Panc1 (cell line): ENCODE measurements around the gene MRPS7. TPM values are rescaled to one million over a fixed set of nuclear protein-coding genes. Genes with fewer than 3 reads are reported as not detected.

Experiments
- ATAC-seq: fragments of 200-7000 bp; cut with Tn5 transposase; 2 replicates; pipeline ENCODE4 v1.9.1; 2020; ENCODE audit warnings: mild to moderate bottlenecking, moderate library complexity
- BruUV-seq: library from RNA; stranded (reverse); fragments of 400-500 nt; replicated peaks from 2 replicates; lab custom pipeline; 2021; lab: Mats Ljungman, UMichigan
- CTCF ChIA-PET: fragments of 300-600 bp; sonication (Branson Sonifier 250); formaldehyde crosslinking; loops from one replicate; lab custom pipeline; 2022; ENCODE audit warnings: antibody characterized with exemption; lab: Charles Lee
- POLR2A ChIA-PET: fragments of 300-600 bp; sonication (Branson Sonifier 250); formaldehyde crosslinking; loops from one replicate; lab custom pipeline; 2022; ENCODE audit warnings: antibody characterized with exemption; lab: Charles Lee
- DNase-seq: peaks from one replicate; pipeline ENCODE4 v3.0.0-alpha.2; 2010; ENCODE audit warnings: low read depth, low spot score
- H3K27ac ChIP-seq: 2 replicates; pipeline ENCODE4 v1.5.1; 2011; ENCODE audit warnings: mild to moderate bottlenecking, low read length, inconsistent platforms
- H3K27me3 ChIP-seq: fragments of 200-500 bp; sonication (Bioruptor generic); 2 replicates; pipeline ENCODE4 v1.6.0; 2014; ENCODE audit warnings: low read length, inconsistent platforms; ENCODE audit not compliant: control insufficient read depth, insufficient read depth
- H3K36me3 ChIP-seq: fragments of 200-500 bp; sonication (Bioruptor generic); 2 replicates; pipeline ENCODE4 v1.5.1; 2014; ENCODE audit warnings: inconsistent platforms, mild to moderate bottlenecking, low read length, moderate library complexity; ENCODE audit not compliant: control insufficient read depth, insufficient read depth
- H3K4me1 ChIP-seq: 2 replicates; pipeline ENCODE4 v1.5.1; 2011; ENCODE audit warnings: inconsistent platforms, mild to moderate bottlenecking, low read length, moderate library complexity; ENCODE audit not compliant: control insufficient read depth, insufficient read depth
- H3K4me3 ChIP-seq, 2 experiments: 2 replicates each; pipeline ENCODE4 v1.5.1; 2011 to 2012; ENCODE audit warnings: low read depth in 2 of 2, low read length in 2 of 2, mild to moderate bottlenecking in 2 of 2, inconsistent platforms in 1 of 2, moderate library complexity in 1 of 2
- H3K9me3 ChIP-seq: fragments of 200-500 bp; sonication (Bioruptor generic); 2 replicates; pipeline ENCODE4 v1.5.1; 2014; ENCODE audit warnings: low read depth, mild to moderate bottlenecking, inconsistent platforms, low read length, moderate library complexity; ENCODE audit not compliant: control insufficient read depth, insufficient read depth
- CTCF ChIP-seq: fragments of 450-650 bp; IDR thresholded peaks from 2 replicates; pipeline ENCODE4 v1.5.1; 2017; ENCODE audit warnings: mild to moderate bottlenecking
- POLR2AphosphoS5 ChIP-seq: IDR thresholded peaks from 2 replicates; pipeline ENCODE4 v1.6.1; 2012; ENCODE audit warnings: mild to moderate bottlenecking, low read depth, low read length, moderate library complexity
- REST ChIP-seq, 2 experiments: IDR thresholded peaks; 2 replicates each; pipeline ENCODE4 v1.6.1; 2011 to 2012; ENCODE audit warnings: low read depth in 2 of 2, control low read depth in 1 of 2, low read length in 1 of 2, mild to moderate bottlenecking in 1 of 2, moderate library complexity in 1 of 2; ENCODE audit not compliant: insufficient read depth in 1 of 2
- SIN3A ChIP-seq: IDR thresholded peaks from 2 replicates; pipeline ENCODE4 v1.6.1; 2012; ENCODE audit warnings: low read depth, mild to moderate bottlenecking, low read length, moderate library complexity, borderline replicate concordance; ENCODE audit not compliant: insufficient read depth
- TCF7L2 ChIP-seq: IDR thresholded peaks from 2 replicates; pipeline ENCODE4 v1.6.1; 2011; ENCODE audit warnings: mild to moderate bottlenecking, low read depth, low read length, inconsistent platforms
- in situ Hi-C: cut with HindIII; loops from 2 replicates; pipeline ENCODE4 v1.10.0; 2016; ENCODE audit warnings: low sequenced_read_pairs, low pct_unique_long_range_greater_than_20kb
- intact Hi-C: fragments of 100-400 bp; cut with micrococcal nuclease; formaldehyde crosslinking; loops from one replicate; pipeline ENCODE4 v1.10.0; 2022; ENCODE audit not compliant: unreplicated experiment
- total RNA-seq: library from RNA; stranded (reverse); gene quantifications from one replicate; pipeline ENCODE4 v1.2.1, GENCODE V29; 2021; ENCODE audit not compliant: unreplicated experiment

The MRPS7 gene
- total RNA-seq, 1 experiment from 2014 or later, result 85.0 TPM

GRCh38 chr17:75231071-75231470 is 30.6 kb upstream of the MRPS7 start:
- DNase-seq (no peak), ATAC-seq (no peak)
- in situ Hi-C loops, result no loop called here
- POLR2A ChIA-PET, result no interaction called here
- H3K4me1 ChIP-seq, result no peaks in the 10 kb centered on the region
- intact Hi-C loops, result no loop called here
- no peak overlapping the region for H3K4me3 ChIP-seq
- no peaks in the 10 kb centered on the region for H3K9me3 ChIP-seq
- BruUV-seq, result no TSS peak
- H3K27ac ChIP-seq, result no peak overlapping the region
- no peak for TF ChIP-seq CTCF
- peaks cover 14% of the 10 kb centered on the region for H3K36me3 ChIP-seq
- CTCF ChIA-PET, result interaction anchor here (0.6 to 1.6 kb wide), 2 partner anchors 9 to 262 kb away, joined by 3 to 5 read pairs; no protein-coding TSS in a partner anchor
- no peaks in the 10 kb centered on the region for H3K27me3 ChIP-seq

GRCh38 chr17:75231741-75232464 is 29.8 kb upstream of the MRPS7 start:
- H3K9me3 ChIP-seq, result no peaks in the 10 kb centered on the region
- no peak overlapping the region for H3K27ac ChIP-seq
- peaks cover 19% of the 10 kb centered on the region for H3K36me3 ChIP-seq
- no peak for ATAC-seq
- no peak for DNase-seq
- H3K27me3 ChIP-seq, result no peaks in the 10 kb centered on the region
- ChIA-PET CTCF (interaction anchor here (1.6 kb wide), 1 partner anchor 9 kb away, joined by 3 read pairs; no protein-coding TSS in a partner anchor), POLR2A (interaction anchor here (0.6 kb wide), 1 partner anchor 316 kb away, joined by 6 read pairs; no protein-coding TSS in a partner anchor)
- intact Hi-C loops (no loop called here), in situ Hi-C loops (no loop called here)
- TF ChIP-seq SIN3A (no peak), REST (IDR thresholded peaks at IDR 0.05; ENCODE audit: insufficient read depth in 1 of 2, low read depth in 2 of 2, low read length in 1 of 2) (no peak), CTCF (no peak), TCF7L2 (no peak), POLR2AphosphoS5 (no peak)
- no TSS peak for BruUV-seq
- H3K4me1 ChIP-seq, result no peaks in the 10 kb centered on the region
- no peak overlapping the region for H3K4me3 ChIP-seq
